GM23338 (cell line): ENCODE measurements around the gene SRSF4. TPM values are rescaled to one million over a fixed set of nuclear protein-coding genes. Genes with fewer than 3 reads are reported as not detected.
A peak's percentile ranks its signal among the peaks of the same experiment; 100 is the strongest.
"Not testable (repeated sequence)": the region's sequence is repeated elsewhere in the genome, so short reads cannot be mapped to it uniquely, and the experiment has no call there.

Source experiments
- ATAC-seq: fragments of 200-7000 bp; cut with Tn5 transposase; 3 replicates; pipeline ENCODE4 v1.9.1; 2020
- DNase-seq: peaks from one replicate; pipeline ENCODE4 v3.0.0-alpha.2; 2015; ENCODE audit warnings: low spot score
- H2AFZ ChIP-seq: fragments of 200-600 bp; sonication (generic); 2 replicates; pipeline ENCODE4 v1.8.0; 2016; ENCODE audit warnings: antibody characterized with exemption, mild to moderate bottlenecking, moderate library complexity
- H3F3A ChIP-seq: fragments of 200-600 bp; sonication (generic); replicated peaks from 2 replicates; pipeline ENCODE4 v1.8.0; 2017; ENCODE audit warnings: antibody characterized with exemption, mixed run types, low read depth
- H3K27ac ChIP-seq: fragments of 200-600 bp; sonication (generic); 2 replicates; pipeline ENCODE4 v1.6.1; 2016; ENCODE audit warnings: low read depth
- H3K27me3 ChIP-seq: fragments of 200-600 bp; sonication (generic); 2 replicates; pipeline ENCODE4 v1.8.0; 2016; ENCODE audit warnings: mild to moderate bottlenecking, mixed run types, moderate library complexity; ENCODE audit not compliant: insufficient read depth
- H3K36me3 ChIP-seq: fragments of 200-600 bp; sonication (generic); 2 replicates; pipeline ENCODE4 v1.8.0; 2016; ENCODE audit warnings: mild to moderate bottlenecking; ENCODE audit not compliant: insufficient read depth
- H3K4me1 ChIP-seq: fragments of 200-600 bp; sonication (generic); 2 replicates; pipeline ENCODE4 v1.8.0; 2016; ENCODE audit warnings: mild to moderate bottlenecking, moderate library complexity; ENCODE audit not compliant: insufficient read depth
- H3K4me2 ChIP-seq: fragments of 200-600 bp; sonication (generic); 2 replicates; pipeline ENCODE4 v1.7.1; 2017; ENCODE audit warnings: mixed run types
- H3K4me3 ChIP-seq: fragments of 200-600 bp; sonication (generic); 2 replicates; pipeline ENCODE4 v1.6.1; 2016; ENCODE audit warnings: mixed run types
- H3K79me2 ChIP-seq: fragments of 200-600 bp; sonication (generic); replicated peaks from 2 replicates; pipeline ENCODE4 v1.8.0; 2017; ENCODE audit warnings: mild to moderate bottlenecking; ENCODE audit not compliant: insufficient read depth
- H3K9me2 ChIP-seq: fragments of 200-600 bp; sonication (generic); 2 replicates; pipeline ENCODE4 v1.8.0; 2017; ENCODE audit not compliant: insufficient read depth
- H4K20me1 ChIP-seq: fragments of 200-600 bp; sonication (generic); replicated peaks from 2 replicates; pipeline ENCODE4 v1.8.0; 2017; ENCODE audit warnings: mild to moderate bottlenecking; ENCODE audit not compliant: insufficient read depth
- H3K27ac Mint-ChIP-seq: 2 replicates; pipeline ENCODE4 v1.8.0; 2020; ENCODE audit warnings: inconsistent platforms, mild to moderate bottlenecking, moderate library complexity, mixed read lengths
- H3K27me3 Mint-ChIP-seq: 3 replicates; pipeline ENCODE4 v1.8.0; 2022; ENCODE audit warnings: low read depth, mild to moderate bottlenecking, moderate library complexity, mixed read lengths, inconsistent platforms; ENCODE audit not compliant: insufficient read depth, poor library complexity
- H3K36me3 Mint-ChIP-seq: 3 replicates; pipeline ENCODE4 v1.8.0; 2021; ENCODE audit warnings: low read depth, mild to moderate bottlenecking, inconsistent platforms, moderate library complexity, mixed read lengths
- H3K4me1 Mint-ChIP-seq: 3 replicates; pipeline ENCODE4 v1.8.0; 2020; ENCODE audit warnings: mild to moderate bottlenecking, inconsistent platforms, mixed read lengths
- H3K4me3 Mint-ChIP-seq: 3 replicates; pipeline ENCODE4 v1.8.0; 2021; ENCODE audit warnings: moderate library complexity, mild to moderate bottlenecking, inconsistent platforms, mixed read lengths
- H3K9me3 Mint-ChIP-seq: 3 replicates; pipeline ENCODE4 v1.8.0; 2020; ENCODE audit warnings: moderate library complexity, mild to moderate bottlenecking, inconsistent platforms, mixed read lengths
- CREB1 ChIP-seq: fragments of 250-450 bp; sonication (Bioruptor Pico); IDR thresholded peaks from 2 replicates; pipeline ENCODE4 v1.5.0; 2020; ENCODE audit warnings: low read depth, mild to moderate bottlenecking, moderate library complexity
- EZH2 ChIP-seq: fragments of 200-600 bp; sonication (generic); IDR thresholded peaks from one replicate; pipeline ENCODE4 v1.8.0; 2017; ENCODE audit warnings: antibody characterized with exemption, mild to moderate bottlenecking, low read depth; ENCODE audit not compliant: unreplicated experiment
- EZH2phosphoT487 ChIP-seq: fragments of 200-600 bp; sonication (generic); IDR thresholded peaks from one replicate; pipeline ENCODE4 v1.8.1; 2018; ENCODE audit warnings: antibody characterized with exemption; ENCODE audit not compliant: unreplicated experiment
- JUNB ChIP-seq: IDR thresholded peaks from one replicate; pipeline ENCODE4 v1.6.1; 2016; ENCODE audit warnings: antibody characterized with exemption; ENCODE audit not compliant: unreplicated experiment
- NANOG ChIP-seq: IDR thresholded peaks from 2 replicates; pipeline ENCODE4 v1.6.1; 2016; ENCODE audit warnings: antibody characterized with exemption, borderline replicate concordance
- STAT1 ChIP-seq: IDR thresholded peaks from one replicate; pipeline ENCODE4 v1.6.1; 2016; ENCODE audit warnings: antibody characterized with exemption; ENCODE audit not compliant: unreplicated experiment
- ZNF114 ChIP-seq: fragments of 250-450 bp; sonication (Bioruptor Pico); IDR thresholded peaks from 2 replicates; pipeline ENCODE4 v1.5.0; 2020; ENCODE audit warnings: mild to moderate bottlenecking, moderate library complexity
- ZNF331 ChIP-seq: fragments of 250-450 bp; sonication (Bioruptor Pico); IDR thresholded peaks from 2 replicates; pipeline ENCODE4 v1.5.0; 2020; ENCODE audit warnings: low read depth, mild to moderate bottlenecking, moderate library complexity
- polyA plus RNA-seq: library from polyadenylated mRNA; unstranded; fragments of >200 nt; fragmentation: Nextera tagmentation; extraction: Ambion mirVana; gene quantifications from 2 replicates; pipeline ENCODE4 v1.2.1, GENCODE V29; 2016
- total RNA-seq: library from RNA; depleted of rRNA; stranded (reverse); fragments of >200 nt; shearing (Covaris generic); gene quantifications from 2 replicates; pipeline ENCODE4 v1.2.3, GENCODE V29; 2014
- TF ChIP-seq, protein P1 (sequence below): IDR thresholded peaks from 2 replicates; pipeline ENCODE4 v1.6.1; 2016; ENCODE audit warnings: antibody characterized with exemption
- TF ChIP-seq, protein P2 (sequence below): IDR thresholded peaks from one replicate; pipeline ENCODE4 v1.6.1; 2018; ENCODE audit warnings: antibody characterized with exemption; ENCODE audit not compliant: unreplicated experiment

Gene SRSF4
- total and polyA plus RNA-seq, 2 experiments from 2014 or later: 58.4 to 98.3 TPM

DNA sequence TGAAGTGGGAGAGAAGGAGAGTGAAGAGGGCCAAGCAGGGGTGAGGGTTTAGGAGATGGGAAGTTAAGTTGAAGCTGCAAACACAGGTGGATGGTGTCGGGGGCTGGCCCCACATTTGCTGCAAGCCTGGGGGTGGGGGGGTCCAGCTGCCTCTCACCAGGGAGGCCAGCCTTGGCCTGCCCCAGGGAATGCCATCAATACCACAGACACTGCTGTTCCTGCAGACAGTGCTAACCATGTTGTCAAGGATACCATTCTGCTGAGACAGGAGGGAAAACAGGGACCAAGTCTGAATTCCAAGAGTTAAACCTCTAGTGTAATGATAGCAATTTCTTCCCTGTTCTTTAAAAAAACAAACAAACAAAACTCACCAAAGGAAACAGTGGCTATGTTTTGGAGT is 41.0 kb upstream of the SRSF4 start (continued):
- TF ChIP-seq JUNB: no peak
- TF ChIP-seq, protein P1, sequence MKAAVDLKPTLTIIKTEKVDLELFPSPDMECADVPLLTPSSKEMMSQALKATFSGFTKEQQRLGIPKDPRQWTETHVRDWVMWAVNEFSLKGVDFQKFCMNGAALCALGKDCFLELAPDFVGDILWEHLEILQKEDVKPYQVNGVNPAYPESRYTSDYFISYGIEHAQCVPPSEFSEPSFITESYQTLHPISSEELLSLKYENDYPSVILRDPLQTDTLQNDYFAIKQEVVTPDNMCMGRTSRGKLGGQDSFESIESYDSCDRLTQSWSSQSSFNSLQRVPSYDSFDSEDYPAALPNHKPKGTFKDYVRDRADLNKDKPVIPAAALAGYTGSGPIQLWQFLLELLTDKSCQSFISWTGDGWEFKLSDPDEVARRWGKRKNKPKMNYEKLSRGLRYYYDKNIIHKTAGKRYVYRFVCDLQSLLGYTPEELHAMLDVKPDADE: no peak
- no peak for TF ChIP-seq EZH2
- TF ChIP-seq CREB1 (CRISPR knock-in tag): no peak
- no peak for TF ChIP-seq ZNF331 (CRISPR knock-in tag)
- TF ChIP-seq, protein P2, sequence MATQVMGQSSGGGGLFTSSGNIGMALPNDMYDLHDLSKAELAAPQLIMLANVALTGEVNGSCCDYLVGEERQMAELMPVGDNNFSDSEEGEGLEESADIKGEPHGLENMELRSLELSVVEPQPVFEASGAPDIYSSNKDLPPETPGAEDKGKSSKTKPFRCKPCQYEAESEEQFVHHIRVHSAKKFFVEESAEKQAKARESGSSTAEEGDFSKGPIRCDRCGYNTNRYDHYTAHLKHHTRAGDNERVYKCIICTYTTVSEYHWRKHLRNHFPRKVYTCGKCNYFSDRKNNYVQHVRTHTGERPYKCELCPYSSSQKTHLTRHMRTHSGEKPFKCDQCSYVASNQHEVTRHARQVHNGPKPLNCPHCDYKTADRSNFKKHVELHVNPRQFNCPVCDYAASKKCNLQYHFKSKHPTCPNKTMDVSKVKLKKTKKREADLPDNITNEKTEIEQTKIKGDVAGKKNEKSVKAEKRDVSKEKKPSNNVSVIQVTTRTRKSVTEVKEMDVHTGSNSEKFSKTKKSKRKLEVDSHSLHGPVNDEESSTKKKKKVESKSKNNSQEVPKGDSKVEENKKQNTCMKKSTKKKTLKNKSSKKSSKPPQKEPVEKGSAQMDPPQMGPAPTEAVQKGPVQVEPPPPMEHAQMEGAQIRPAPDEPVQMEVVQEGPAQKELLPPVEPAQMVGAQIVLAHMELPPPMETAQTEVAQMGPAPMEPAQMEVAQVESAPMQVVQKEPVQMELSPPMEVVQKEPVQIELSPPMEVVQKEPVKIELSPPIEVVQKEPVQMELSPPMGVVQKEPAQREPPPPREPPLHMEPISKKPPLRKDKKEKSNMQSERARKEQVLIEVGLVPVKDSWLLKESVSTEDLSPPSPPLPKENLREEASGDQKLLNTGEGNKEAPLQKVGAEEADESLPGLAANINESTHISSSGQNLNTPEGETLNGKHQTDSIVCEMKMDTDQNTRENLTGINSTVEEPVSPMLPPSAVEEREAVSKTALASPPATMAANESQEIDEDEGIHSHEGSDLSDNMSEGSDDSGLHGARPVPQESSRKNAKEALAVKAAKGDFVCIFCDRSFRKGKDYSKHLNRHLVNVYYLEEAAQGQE: no peak
- TF ChIP-seq EZH2phosphoT487: no peak
- TF ChIP-seq ZNF114 (CRISPR knock-in tag): no peak

DNA sequence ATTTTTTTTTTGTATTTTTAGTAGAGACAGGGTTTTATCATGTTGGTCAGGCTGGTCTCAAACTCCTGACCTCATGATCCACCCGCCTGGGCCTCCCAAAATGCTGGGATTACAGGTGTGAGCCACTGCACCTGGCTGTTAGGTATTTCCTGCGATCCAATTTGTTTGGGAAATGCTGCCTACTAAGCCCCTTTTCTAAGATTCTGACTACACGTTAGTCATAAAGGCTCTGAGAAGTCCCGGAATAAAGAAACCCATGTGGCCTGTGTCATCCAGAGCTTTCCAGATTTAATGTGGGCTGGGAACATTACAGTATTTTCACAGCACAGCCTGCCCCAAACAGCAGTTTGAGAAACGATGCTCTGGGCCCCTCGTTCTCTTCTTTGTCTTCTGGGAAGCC is 40.6 kb upstream of the SRSF4 start:
- H3K4me3 Mint-ChIP-seq: not testable (repeated sequence)

DNA sequence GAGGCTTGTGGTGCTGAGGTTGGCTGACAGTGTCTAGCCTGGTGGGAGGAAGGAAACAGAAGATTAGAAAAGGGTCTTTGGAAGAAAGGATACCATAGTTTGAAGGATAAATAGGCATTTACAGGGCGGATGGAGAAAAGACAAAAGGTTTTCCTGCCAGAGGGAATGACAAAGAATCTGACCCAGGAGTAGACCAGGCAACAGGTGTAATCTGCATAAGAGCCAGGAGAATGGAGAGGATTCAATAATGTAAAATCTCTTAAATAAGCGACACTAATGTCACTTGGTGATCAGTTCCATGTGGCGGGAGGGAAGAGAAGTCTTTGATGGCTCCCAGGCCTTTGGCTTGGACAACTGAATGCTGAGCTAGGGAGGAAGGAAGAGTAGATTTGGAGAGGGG is 39.6 kb upstream of the SRSF4 start:
- 0 out of 2 replicates have a peak overlapping the region, but pooled peaks have one; percentile 62 for H3K4me2 ChIP-seq
- H2AFZ ChIP-seq: no peak overlapping the region
- H3K79me2 ChIP-seq: peaks cover 6% of the 10 kb centered on the region; the same call in 1 of the 2 replicates
- DNase-seq (no peak), ATAC-seq (no peak)
- H3K9me3 Mint-ChIP-seq: no peaks in the 10 kb centered on the region
- H3K36me3 ChIP-seq: 0 out of 2 replicates have a peak, but pooled peaks cover 3% of the 10 kb centered on the region
- peaks cover 8% of the 10 kb centered on the region; the same call in 2 of the 3 replicates for H3K36me3 Mint-ChIP-seq
- H3K27me3 ChIP-seq: no peaks in the 10 kb centered on the region
- H3K27ac ChIP-seq: no peak overlapping the region
- H4K20me1 ChIP-seq: peaks cover 7% of the 10 kb centered on the region
- H3K4me3 ChIP-seq: no peak overlapping the region
- peaks cover 14% of the 10 kb centered on the region for H3K4me1 Mint-ChIP-seq
- H3K9me2 ChIP-seq: no peaks in the 10 kb centered on the region
- no peak overlapping the region for H3K27ac Mint-ChIP-seq
- H3K4me3 Mint-ChIP-seq: no peak overlapping the region
- H3K27me3 Mint-ChIP-seq: peaks cover under 1% of the 10 kb centered on the region
- H3K4me1 ChIP-seq: peaks cover 13% of the 10 kb centered on the region
- no peaks in the 10 kb centered on the region; the same call in 1 of the 2 replicates for H3F3A ChIP-seq
- no peak for TF ChIP-seq STAT1
- no peak for TF ChIP-seq ZNF331 (CRISPR knock-in tag)
- no peak for TF ChIP-seq ZNF114 (CRISPR knock-in tag)
- TF ChIP-seq JUNB: no peak
- no peak for TF ChIP-seq NANOG

More for the DNA sequence above, 40.6 kb upstream of the SRSF4 start:
- H3K36me3 ChIP-seq, H3K27ac ChIP-seq, H4K20me1 ChIP-seq, H3F3A ChIP-seq, H3K36me3 Mint-ChIP-seq, H3K9me2 ChIP-seq, H3K4me3 ChIP-seq, H3K9me3 Mint-ChIP-seq, H3K4me2 ChIP-seq, H3K27ac Mint-ChIP-seq, H3K79me2 ChIP-seq, H3K27me3 ChIP-seq, DNase-seq, H3K27me3 Mint-ChIP-seq, ATAC-seq, H2AFZ ChIP-seq: not testable (repeated sequence)
- H3K4me1 ChIP-seq: peaks cover 16% of the 10 kb centered on the region
- peaks cover 15% of the 10 kb centered on the region for H3K4me1 Mint-ChIP-seq
